K562 (cell line): ENCODE measurements around the gene DNAJB1. TPM values are rescaled to one million over a fixed set of nuclear protein-coding genes. Genes with fewer than 3 reads are reported as not detected.

Source experiments
- ARID1B ChIP-seq: fragments of 450-650 bp; IDR thresholded peaks from 2 replicates; pipeline ENCODE4 v1.6.1; 2016; ENCODE audit warnings: antibody characterized with exemption, mild to moderate bottlenecking, inconsistent platforms
- BCL6 ChIP-seq: fragments of 250-450 bp; sonication (Bioruptor Pico); IDR thresholded peaks from 2 replicates; pipeline ENCODE4 v1.4.0; 2020
- DACH1 ChIP-seq: fragments of 450-650 bp; IDR thresholded peaks from 2 replicates; pipeline ENCODE4 v1.6.1; 2018; ENCODE audit not compliant: partially characterized antibody
- FOSL1 ChIP-seq: fragments of 200-800 bp; sonication (Bioruptor generic); conservative IDR thresholded peaks from 2 replicates; pipeline ENCODE4 v1.6.1; 2016; ENCODE audit warnings: missing genetic modification characterization, missing compliant biosample characterization
- HEY1 ChIP-seq: fragments of 250-450 bp; sonication (Bioruptor Pico); IDR thresholded peaks from 2 replicates; pipeline ENCODE4 v1.5.0; 2020; ENCODE audit warnings: mild to moderate bottlenecking, moderate library complexity, borderline replicate concordance
- MECOM ChIP-seq: fragments of 250-450 bp; sonication (Bioruptor Pico); IDR thresholded peaks from 2 replicates; pipeline ENCODE4 v1.8.0; 2022; ENCODE audit warnings: inconsistent platforms
- MEF2D ChIP-seq: conservative IDR thresholded peaks from 2 replicates; pipeline ENCODE4 v1.6.1; 2016; ENCODE audit warnings: low read depth, missing genetic modification characterization, missing compliant biosample characterization
- MYC ChIP-seq, 2 experiments: fragments of 250-450 bp in 1 of 2; sonication (Bioruptor Pico) in 1 of 2; IDR thresholded peaks; 2 replicates each; pipeline versions ENCODE4 v1.5.1 to v1.6.1; 2012 to 2021; ENCODE audit warnings: low read depth in 2 of 2, borderline replicate concordance in 1 of 2, improper control_type of control experiment in 1 of 2, low read length in 1 of 2, mild to moderate bottlenecking in 1 of 2, moderate library complexity in 1 of 2
- NCOA6 ChIP-seq: fragments of 450-650 bp; IDR thresholded peaks from 2 replicates; pipeline ENCODE4 v1.6.1; 2017; ENCODE audit warnings: mild to moderate bottlenecking
- NRF1 ChIP-seq, 2 experiments: fragments of 450-650 bp; IDR thresholded peaks in 1 of 2; conservative IDR thresholded peaks in 1 of 2; 2 replicates each; pipeline ENCODE4 v1.6.1; 2014; ENCODE audit warnings: mild to moderate bottlenecking in 2 of 2
- ZFP1 ChIP-seq: fragments of 450-650 bp; formaldehyde crosslinking; IDR thresholded peaks from 2 replicates; pipeline ENCODE4 v1.4.0; 2020; ENCODE audit warnings: mild to moderate bottlenecking, mixed read lengths
- ZNF121 ChIP-seq: sonication (generic); formaldehyde crosslinking; conservative IDR thresholded peaks from 2 replicates; pipeline ENCODE4 v1.8.0; 2022; ENCODE audit warnings: missing genetic modification reagents
- ZNF384 ChIP-seq: IDR thresholded peaks from 2 replicates; pipeline ENCODE4 v1.6.1; 2012; ENCODE audit warnings: low read depth, low read length, improper control_type of control experiment
- polyA plus RNA-seq, 8 experiments: library from polyadenylated mRNA; depleted of rRNA in 4 of 8; stranded (reverse) in 5 of 8; unstranded in 3 of 8; fragments of >200 nt; fragmentation: Nextera tagmentation in 2 of 8; fragmentation: Illumina TruSeq in 1 of 8; extraction: Ambion mirVana in 2 of 8; extraction: Trizol in 1 of 8; gene quantifications; 2 replicates each; pipeline versions ENCODE4 v1.2.1 to v1.2.3, GENCODE V29; 2011 to 2014; ENCODE audit warnings: inconsistent platforms in 1 of 8, missing spikeins in 1 of 8
- total RNA-seq, 7 experiments: library from RNA; depleted of rRNA in 6 of 7; stranded (reverse); fragments of >200 nt in 6 of 7; fragmentation: Illumina TruSeq in 2 of 7; extraction: Trizol in 2 of 7; gene quantifications; 2 replicates each; pipeline versions ENCODE4 v1.2.1 to v1.2.3, GENCODE V29; 2011 to 2021; ENCODE audit warnings: low replicate concordance in 1 of 7
- TF ChIP-seq, protein P1 (sequence below): sonication (generic); formaldehyde crosslinking; IDR thresholded peaks from 2 replicates; pipeline ENCODE4 v1.8.0; 2022; ENCODE audit warnings: mild to moderate bottlenecking, missing genetic modification reagents
- TF ChIP-seq, protein P2 (sequence below): fragments of 250-450 bp; sonication (Bioruptor Pico); IDR thresholded peaks from 2 replicates; pipeline ENCODE4 v1.5.1; 2021; ENCODE audit warnings: mild to moderate bottlenecking
- TF ChIP-seq, protein P3 (sequence below), 2 experiments: fragments of 450-650 bp; IDR thresholded peaks; 2 replicates each; pipeline ENCODE4 v1.6.1; 2016; ENCODE audit warnings: mild to moderate bottlenecking in 2 of 2, borderline replicate concordance in 1 of 2, low read depth in 1 of 2, moderate library complexity in 1 of 2
- TF ChIP-seq, protein P4 (sequence below): fragments of 450-650 bp; IDR thresholded peaks from 2 replicates; pipeline ENCODE4 v1.6.1; 2016; ENCODE audit warnings: mild to moderate bottlenecking

DNAJB1 gene
- total and polyA plus RNA-seq, 9 of the 15 experiments (the other 6 are each of a cell fraction or from before 2014, with no cell fraction given) = 13.2 to 113 (median 62.1) TPM

DNA sequence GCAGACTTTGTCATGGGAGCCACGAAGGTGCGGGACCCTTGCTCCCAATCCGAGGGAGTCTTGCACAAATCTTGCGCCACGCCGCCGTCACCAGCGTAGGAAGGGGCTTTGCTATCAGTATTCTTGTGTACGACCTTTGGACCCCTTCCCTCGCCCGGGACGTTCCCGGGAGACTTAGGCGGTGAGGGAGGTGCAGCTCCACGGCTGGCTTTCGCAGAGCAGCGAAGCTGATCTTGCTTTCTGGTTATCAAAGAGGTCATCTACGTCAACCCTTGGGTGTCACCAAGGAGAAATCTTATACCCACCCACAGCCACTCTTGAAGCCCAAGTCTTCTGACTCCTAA is 11.8 kb upstream of the DNAJB1 start (continued):
- TF ChIP-seq MYC (IDR thresholded peaks at IDR 0.05; ENCODE audit: low read depth, low read length) = no peak
- no peak for TF ChIP-seq MYC (CRISPR knock-in tag; IDR thresholded peaks at IDR 0.05; ENCODE audit: borderline replicate concordance, low read depth)
- TF ChIP-seq BCL6 (CRISPR knock-in tag) = no peak
- TF ChIP-seq, protein P1, sequence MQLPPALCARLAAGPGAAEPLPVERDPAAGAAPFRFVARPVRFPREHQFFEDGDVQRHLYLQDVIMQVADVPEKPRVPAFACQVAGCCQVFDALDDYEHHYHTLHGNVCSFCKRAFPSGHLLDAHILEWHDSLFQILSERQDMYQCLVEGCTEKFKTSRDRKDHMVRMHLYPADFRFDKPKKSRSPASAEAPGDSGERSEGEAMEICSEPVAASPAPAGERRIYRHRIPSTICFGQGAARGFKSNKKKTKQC (CRISPR knock-in tag) = no peak
- no peak for TF ChIP-seq FOSL1
- TF ChIP-seq MEF2D (tag) = no peak
- TF ChIP-seq ARID1B = 0 out of 2 replicates have a peak, but pooled peaks have one; percentile 21
- TF ChIP-seq NCOA6 = no peak
- TF ChIP-seq MECOM = no peak
- TF ChIP-seq, protein P2, sequence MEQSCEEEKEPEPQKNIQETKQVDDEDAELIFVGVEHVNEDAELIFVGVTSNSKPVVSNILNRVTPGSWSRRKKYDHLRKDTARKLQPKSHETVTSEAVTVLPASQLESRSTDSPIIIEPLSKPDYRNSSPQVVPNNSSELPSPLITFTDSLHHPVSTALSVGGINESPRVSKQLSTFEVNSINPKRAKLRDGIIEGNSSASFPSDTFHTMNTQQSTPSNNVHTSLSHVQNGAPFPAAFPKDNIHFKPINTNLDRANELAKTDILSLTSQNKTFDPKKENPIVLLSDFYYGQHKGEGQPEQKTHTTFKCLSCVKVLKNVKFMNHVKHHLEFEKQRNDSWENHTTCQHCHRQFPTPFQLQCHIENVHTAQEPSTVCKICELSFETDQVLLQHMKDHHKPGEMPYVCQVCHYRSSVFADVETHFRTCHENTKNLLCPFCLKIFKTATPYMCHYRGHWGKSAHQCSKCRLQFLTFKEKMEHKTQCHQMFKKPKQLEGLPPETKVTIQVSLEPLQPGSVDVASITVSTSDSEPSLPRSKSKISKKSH (CRISPR knock-in tag) = no peak
- no peak for TF ChIP-seq ZNF384
- TF ChIP-seq, protein P3, sequence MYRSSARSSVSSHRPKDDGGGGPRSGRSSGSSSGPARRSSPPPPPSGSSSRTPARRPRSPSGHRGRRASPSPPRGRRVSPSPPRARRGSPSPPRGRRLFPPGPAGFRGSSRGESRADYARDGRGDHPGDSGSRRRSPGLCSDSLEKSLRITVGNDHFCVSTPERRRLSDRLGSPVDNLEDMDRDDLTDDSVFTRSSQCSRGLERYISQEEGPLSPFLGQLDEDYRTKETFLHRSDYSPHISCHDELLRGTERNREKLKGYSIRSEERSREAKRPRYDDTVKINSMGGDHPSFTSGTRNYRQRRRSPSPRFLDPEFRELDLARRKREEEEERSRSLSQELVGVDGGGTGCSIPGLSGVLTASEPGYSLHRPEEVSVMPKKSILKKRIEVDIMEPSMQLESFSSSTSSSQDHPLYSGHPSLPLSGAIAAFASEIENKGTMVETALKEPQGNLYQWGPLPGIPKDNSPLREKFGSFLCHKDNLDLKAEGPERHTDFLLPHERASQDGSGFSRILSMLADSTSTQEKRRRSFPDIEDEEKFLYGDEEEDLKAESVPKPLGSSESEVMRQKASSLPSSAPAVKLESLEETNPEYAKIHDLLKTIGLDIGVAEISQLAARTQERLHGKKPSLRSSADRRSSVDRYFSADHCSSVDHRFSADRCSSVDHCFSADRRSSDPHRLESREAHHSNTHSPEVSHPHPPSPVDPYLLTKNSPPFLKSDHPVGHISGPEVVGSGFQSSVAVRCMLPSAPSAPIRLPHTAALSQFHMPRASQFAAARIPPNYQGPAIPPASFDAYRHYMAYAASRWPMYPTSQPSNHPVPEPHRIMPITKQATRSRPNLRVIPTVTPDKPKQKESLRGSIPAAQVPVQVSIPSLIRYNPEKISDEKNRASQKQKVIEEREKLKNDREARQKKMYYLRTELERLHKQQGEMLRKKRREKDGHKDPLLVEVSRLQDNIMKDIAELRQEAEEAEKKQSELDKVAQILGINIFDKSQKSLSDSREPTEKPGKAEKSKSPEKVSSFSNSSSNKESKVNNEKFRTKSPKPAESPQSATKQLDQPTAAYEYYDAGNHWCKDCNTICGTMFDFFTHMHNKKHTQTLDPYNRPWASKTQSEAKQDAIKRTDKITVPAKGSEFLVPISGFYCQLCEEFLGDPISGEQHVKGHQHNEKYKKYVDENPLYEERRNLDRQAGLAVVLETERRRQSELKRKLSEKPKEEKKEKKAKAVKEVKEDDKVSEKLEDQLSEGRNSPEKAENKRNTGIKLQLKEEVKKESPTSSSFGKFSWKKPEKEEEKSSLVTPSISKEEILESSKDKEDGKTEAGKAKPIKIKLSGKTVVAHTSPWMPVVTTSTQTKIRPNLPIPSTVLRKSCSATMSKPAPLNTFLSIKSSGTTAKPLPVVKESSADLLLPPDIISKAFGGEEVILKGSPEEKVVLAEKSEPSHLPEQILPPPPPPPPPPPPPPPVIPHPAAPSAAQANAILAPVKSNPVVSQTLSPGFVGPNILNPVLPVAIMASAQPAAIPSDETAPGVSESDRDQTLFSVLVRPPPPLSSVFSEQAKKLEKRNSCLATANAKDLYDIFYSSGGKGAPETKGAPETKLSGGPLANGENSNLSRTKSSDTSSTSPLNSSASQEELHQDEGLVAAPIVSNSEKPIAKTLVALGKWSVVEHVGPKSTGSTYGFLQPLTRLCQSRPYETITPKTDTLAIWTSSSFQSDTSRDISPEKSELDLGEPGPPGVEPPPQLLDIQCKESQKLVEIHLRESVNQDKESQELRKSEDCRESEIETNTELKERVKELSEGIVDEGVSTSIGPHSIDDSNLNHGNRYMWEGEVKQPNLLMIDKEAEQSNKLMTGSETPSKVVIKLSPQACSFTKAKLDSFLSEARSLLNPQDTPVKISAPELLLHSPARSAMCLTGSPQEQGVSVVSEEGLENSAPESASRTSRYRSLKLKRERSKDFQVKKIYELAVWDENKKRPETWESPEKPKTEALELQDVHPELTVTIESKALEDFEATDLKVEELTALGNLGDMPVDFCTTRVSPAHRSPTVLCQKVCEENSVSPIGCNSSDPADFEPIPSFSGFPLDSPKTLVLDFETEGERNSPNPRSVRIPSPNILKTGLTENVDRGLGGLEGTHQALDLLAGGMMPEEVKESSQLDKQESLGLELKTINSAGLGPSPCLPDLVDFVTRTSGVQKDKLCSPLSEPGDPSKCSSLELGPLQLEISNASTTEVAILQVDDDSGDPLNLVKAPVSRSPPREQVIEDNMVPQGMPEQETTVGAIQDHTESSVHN (IDR thresholded peaks at IDR 0.05; ENCODE audit: borderline replicate concordance in 1 of 2, low read depth in 1 of 2) = no peak
- TF ChIP-seq NRF1 (conservative IDR thresholded peaks at IDR 0.05 in 1 of 2, IDR thresholded peaks at IDR 0.05 in 1 of 2) = no peak
- no peak for TF ChIP-seq HEY1 (CRISPR knock-in tag)
- TF ChIP-seq DACH1 = no peak
- no peak for TF ChIP-seq ZFP1 (CRISPR knock-in tag)
- TF ChIP-seq ZNF121 = no peak
- TF ChIP-seq, protein P4, sequence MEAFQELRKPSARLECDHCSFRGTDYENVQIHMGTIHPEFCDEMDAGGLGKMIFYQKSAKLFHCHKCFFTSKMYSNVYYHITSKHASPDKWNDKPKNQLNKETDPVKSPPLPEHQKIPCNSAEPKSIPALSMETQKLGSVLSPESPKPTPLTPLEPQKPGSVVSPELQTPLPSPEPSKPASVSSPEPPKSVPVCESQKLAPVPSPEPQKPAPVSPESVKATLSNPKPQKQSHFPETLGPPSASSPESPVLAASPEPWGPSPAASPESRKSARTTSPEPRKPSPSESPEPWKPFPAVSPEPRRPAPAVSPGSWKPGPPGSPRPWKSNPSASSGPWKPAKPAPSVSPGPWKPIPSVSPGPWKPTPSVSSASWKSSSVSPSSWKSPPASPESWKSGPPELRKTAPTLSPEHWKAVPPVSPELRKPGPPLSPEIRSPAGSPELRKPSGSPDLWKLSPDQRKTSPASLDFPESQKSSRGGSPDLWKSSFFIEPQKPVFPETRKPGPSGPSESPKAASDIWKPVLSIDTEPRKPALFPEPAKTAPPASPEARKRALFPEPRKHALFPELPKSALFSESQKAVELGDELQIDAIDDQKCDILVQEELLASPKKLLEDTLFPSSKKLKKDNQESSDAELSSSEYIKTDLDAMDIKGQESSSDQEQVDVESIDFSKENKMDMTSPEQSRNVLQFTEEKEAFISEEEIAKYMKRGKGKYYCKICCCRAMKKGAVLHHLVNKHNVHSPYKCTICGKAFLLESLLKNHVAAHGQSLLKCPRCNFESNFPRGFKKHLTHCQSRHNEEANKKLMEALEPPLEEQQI = no peak
